ENCODE measurements around the gene TBCCD1.
"Not testable (repeated sequence)": the region's sequence is repeated elsewhere in the genome, so short reads cannot be mapped to it uniquely, and the experiment has no call there.

- TF ChIP-seq, protein P1, sequence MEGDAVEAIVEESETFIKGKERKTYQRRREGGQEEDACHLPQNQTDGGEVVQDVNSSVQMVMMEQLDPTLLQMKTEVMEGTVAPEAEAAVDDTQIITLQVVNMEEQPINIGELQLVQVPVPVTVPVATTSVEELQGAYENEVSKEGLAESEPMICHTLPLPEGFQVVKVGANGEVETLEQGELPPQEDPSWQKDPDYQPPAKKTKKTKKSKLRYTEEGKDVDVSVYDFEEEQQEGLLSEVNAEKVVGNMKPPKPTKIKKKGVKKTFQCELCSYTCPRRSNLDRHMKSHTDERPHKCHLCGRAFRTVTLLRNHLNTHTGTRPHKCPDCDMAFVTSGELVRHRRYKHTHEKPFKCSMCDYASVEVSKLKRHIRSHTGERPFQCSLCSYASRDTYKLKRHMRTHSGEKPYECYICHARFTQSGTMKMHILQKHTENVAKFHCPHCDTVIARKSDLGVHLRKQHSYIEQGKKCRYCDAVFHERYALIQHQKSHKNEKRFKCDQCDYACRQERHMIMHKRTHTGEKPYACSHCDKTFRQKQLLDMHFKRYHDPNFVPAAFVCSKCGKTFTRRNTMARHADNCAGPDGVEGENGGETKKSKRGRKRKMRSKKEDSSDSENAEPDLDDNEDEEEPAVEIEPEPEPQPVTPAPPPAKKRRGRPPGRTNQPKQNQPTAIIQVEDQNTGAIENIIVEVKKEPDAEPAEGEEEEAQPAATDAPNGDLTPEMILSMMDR (conservative IDR thresholded peaks at IDR 0.05; ENCODE audit: low read depth, low read length) = not testable (repeated sequence)
- not testable (repeated sequence) for TF ChIP-seq EZH2 (IDR thresholded peaks at IDR 0.05; ENCODE audit: borderline replicate concordance, low read depth, low read length, poor library complexity, severe bottlenecking)
Measured at GRCh38 chr3:186569361-186569760, 2.2 kb upstream of the TBCCD1 start.

Data from A673 (cell line).